NCI-H1092 treated with DMSO at 0.1 percent for 48 hours (cell line): ENCODE data around the gene GAL3ST1.
"Not testable (repeated sequence)": the region's sequence is repeated elsewhere in the genome, so short reads cannot be mapped to it uniquely, and the experiment has no call there.

ENCODE experiments used
- DNase-seq: peaks from one replicate; lab custom pipeline; 2025; lab: John Stamatoyannopoulos, UW

The GAL3ST1 gene

GRCh38 chr22:30564761-30565119 lies 9.7 kb downstream of the GAL3ST1 start:
- DNase-seq = no peak

GRCh38 chr22:30564045-30564760 lies 10.3 kb downstream of the GAL3ST1 start:
- no peak for DNase-seq

GRCh38 chr22:30562366-30562765 lies 12.1 kb downstream of the GAL3ST1 start:
- no peak for DNase-seq

- no peak for DNase-seq
These were observed 12.9 kb downstream of the GAL3ST1 start for GRCh38 chr22:30561402-30562189.

GRCh38 chr22:30560643-30561202 lies 13.7 kb downstream of the GAL3ST1 start:
- DNase-seq = not testable (repeated sequence)

- no peak for DNase-seq
These were observed 14.6 kb downstream of the GAL3ST1 start for GRCh38 chr22:30559889-30560288.

- DNase-seq = no peak
These were observed 17.2 kb downstream of the GAL3ST1 start for GRCh38 chr22:30557243-30557642.

- DNase-seq = no peak
These were observed 18.1 kb downstream of the GAL3ST1 start for GRCh38 chr22:30556388-30556787.

GRCh38 chr22:30555282-30556210 lies 18.9 kb downstream of the GAL3ST1 start:
- DNase-seq = no peak

GRCh38 chr22:30553971-30554370 lies 20.5 kb downstream of the GAL3ST1 start:
- no peak for DNase-seq

GRCh38 chr22:30552719-30553118 lies 21.7 kb downstream of the GAL3ST1 start:
- no peak for DNase-seq

- DNase-seq = not testable (repeated sequence)
These were observed 22.7 kb downstream of the GAL3ST1 start for GRCh38 chr22:30551813-30552212.

- no peak for DNase-seq
These were observed 27.3 kb downstream of the GAL3ST1 start for GRCh38 chr22:30547188-30547587.

- DNase-seq = no peak
These were observed 27.8 kb downstream of the GAL3ST1 start, which contains the start of gene SEC14L6 for GRCh38 chr22:30546616-30547015. Gene SEC14L6 (minus strand): TSS chr22:30546741. CDS start chr22:30546682, 59 bp downstream.

- DNase-seq = no peak
These were observed 31.7 kb downstream of the GAL3ST1 start for GRCh38 chr22:30542811-30543188.

- DNase-seq = no peak
These were observed 32.3 kb downstream of the GAL3ST1 start for GRCh38 chr22:30541961-30542810.

- DNase-seq = not testable (repeated sequence)
These were observed 33.0 kb downstream of the GAL3ST1 start for GRCh38 chr22:30541511-30541910.

- DNase-seq = no peak
These were observed 35.1 kb downstream of the GAL3ST1 start for GRCh38 chr22:30539368-30539767.

- no peak for DNase-seq
These were observed 36.2 kb downstream of the GAL3ST1 start for GRCh38 chr22:30538280-30538679.

GRCh38 chr22:30537083-30537731 lies 37.3 kb downstream of the GAL3ST1 start:
- DNase-seq = no peak
